ENCODE results near the gene RAC2.

Gene RAC2

DNA sequence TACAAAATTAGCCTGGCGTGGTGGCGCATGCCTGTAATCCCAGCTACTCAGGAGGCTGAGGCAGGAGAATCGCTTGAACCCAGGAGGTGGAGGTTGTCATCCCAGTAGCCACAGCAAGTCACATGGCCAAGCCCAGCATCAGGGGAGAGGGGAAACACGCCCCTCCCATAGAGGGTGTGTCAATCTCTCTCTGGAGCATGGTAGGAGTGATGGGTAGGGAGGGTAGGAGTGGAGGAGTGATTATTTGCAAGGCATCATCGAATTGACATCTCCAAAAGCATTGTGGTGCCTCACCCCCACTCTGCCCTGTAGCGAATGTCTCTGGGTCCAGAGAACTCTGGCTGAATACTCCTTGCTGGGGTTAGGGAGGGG lies 25.7 kb downstream of the RAC2 start:
- FAIRE-seq = no peak

GRCh38 chr22:37215890-37216289 lies 28.2 kb downstream of the RAC2 start:
- no peak for FAIRE-seq

DNA sequence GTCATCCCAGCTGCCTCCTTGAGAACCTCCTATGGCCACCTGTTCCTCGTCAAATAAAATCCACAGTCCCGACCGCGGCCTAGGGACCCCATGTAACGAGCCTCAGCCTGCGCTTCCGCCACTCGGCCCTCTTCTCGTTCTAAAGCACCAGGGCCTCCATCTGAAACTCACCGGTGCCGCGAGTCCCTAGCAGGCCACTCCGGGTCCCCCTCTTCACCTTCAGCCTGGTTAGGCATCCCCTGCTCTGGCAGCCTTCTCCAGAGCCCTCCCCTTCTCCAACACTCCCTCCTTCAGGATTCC lies 29.4 kb downstream of the RAC2 start:
- FAIRE-seq = no peak

DNA sequence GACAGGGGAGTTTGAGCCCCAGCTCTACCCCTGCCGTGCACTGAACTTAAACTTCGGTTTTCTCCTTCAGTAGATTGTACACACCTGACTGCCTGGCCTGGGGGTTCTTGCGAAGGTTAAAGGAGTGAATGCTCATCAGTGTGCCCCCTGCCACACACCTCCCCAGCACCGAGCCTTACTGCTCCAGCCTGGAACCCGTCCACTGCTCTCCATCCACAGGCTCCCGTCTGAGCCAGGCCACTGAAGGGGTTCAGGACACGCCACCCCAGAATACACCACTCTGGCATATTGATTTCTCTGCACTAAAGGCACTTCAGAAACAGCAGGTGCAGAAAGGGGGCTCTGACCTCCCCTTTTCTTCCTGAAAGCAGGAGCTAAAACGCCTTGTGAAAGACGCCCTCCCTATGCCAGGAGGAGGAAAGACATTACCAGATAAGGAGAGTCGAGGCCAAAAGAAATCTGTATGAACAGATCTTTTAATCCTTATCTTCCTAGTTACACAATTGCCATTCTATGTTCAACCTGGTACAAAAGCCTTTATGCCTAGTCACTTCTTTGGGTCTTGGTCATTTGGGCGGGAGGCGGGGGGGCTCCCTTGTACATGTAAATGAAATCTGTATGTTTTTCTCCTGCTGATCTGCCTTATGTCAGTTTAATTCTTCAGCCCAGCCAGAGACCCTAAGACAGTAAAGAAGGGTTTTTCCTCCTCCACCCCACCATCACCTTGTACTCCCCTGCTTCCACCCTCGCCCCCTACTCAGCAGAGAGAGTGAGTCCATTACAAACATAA lies 29.9 kb downstream of the RAC2 start:
- no peak for FAIRE-seq

- no peak for FAIRE-seq
These were observed 30.7 kb downstream of the RAC2 start for GRCh38 chr22:37213218-37213855.

DNA sequence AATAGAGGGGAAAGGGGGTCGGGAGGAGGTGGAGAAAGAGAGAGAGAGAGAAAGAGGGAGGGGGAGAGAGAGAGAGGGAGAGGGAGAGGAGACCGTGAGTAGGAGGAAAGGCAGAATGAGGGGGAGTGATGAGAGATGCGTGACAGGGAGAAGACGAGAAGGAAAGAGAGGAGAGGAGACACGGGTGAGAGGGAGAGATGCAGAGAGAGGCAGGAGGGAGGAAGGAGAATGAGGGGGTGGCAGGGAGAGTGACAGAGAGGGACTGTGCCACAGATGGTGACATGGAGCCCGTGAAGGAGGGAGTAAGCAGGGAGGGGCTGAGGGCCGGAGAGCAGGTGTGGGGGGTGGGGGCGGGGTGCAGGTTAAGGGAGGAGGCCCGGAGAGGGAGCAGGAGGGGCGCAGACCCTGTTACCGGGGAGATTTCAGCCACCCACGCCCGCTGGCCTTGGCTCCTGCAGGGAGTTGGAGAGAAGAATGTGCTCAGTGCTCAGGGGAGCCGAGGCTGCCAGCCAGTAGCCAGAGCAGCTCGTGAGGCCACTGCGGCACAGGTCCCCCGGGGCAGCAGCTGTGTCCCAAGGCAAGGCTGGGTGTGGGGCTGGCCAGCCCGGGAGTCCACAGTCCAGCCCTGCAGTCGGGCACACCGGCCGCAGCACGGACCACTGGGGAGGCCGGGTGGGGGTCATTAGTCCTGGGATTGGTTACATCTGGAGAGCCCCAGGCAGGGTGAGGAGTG lies 31.7 kb downstream of the RAC2 start, which contains the start of gene SSTR3:
TSS of gene SSTR3 (minus strand) at position 304 of the 733 bp plus-strand sequence. CDS start 4,674 bp downstream, outside the sequence.
- no peak for FAIRE-seq

- no peak for FAIRE-seq
These were observed 32.2 kb downstream of the RAC2 start for GRCh38 chr22:37211866-37212173.

DNA sequence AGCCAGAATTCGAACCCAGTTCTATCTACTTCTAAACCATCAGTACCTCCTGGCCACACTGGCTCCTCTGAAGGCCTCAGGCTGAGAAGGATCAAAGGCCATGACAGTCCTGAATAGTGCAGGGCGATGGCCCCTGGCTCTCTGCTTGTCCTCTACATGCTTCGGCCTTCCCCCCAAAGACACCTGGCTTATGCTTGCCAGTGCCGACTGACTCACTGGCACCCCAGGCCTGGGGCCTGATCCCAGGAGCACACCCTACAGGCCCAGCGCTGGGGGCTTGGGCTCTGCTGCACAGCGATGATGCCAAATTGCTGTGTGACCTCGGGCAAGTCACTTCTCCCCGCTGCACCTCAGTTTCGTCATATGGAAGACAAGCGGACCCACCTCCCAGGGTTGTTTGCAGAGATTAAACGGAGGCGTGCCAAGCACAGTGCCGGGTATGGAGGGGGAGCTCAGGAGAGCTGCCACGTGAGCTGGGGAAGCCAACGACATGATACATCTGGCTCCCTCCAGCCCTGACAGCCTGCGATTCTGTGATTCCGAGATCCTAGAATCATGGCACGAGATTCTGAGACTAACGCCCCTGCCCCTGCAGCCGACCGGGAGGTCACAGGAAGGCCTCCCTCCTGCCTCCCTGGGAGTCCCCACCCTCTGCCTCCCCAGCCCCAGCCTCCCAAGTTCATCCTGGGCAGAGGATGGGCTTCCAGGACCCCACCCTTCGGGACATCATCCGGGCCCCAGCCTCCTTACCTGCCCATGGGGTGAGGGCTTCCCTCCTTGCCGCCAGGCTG lies 32.8 kb downstream of the RAC2 start:
- no peak for FAIRE-seq

DNA sequence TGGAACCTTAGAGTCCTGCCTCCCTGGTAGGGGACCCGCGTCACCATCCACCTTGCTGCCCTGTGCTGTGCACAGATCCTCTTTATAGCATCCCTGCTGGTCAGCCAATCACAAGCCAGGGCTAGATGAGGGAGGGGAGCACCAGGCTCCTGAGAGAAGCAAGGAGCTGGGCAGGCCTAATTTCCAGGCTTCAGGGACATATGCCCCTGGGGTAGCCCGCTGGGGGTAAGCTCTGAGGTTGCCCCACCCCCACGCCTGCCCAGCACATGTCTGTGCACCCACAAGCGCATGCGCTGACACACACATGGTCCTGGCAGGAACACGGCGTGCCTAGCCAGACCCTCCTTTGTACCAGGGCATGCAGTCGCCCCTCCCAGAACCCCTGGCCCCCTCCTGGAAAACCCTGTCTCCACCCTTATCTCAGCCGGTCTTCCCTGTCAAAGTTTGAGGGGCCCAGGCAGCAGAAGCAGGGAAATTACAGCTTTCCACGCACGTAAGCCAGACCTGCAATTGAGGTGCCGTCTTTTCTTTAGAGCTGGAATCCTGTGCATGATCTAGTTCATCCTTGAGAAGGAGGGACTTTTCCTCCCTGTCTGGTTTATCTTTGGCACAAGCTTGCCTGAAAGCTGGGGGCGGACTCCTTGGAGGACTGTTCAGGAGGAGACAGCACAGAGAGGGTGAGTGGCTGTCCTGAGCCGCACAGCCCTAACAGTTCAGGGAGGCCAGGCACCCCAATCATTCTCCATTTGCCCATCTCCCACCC lies 33.8 kb downstream of the RAC2 start:
- no peak for FAIRE-seq

- no peak for FAIRE-seq
These were observed 34.8 kb downstream of the RAC2 start for GRCh38 chr22:37209140-37209845.

DNA sequence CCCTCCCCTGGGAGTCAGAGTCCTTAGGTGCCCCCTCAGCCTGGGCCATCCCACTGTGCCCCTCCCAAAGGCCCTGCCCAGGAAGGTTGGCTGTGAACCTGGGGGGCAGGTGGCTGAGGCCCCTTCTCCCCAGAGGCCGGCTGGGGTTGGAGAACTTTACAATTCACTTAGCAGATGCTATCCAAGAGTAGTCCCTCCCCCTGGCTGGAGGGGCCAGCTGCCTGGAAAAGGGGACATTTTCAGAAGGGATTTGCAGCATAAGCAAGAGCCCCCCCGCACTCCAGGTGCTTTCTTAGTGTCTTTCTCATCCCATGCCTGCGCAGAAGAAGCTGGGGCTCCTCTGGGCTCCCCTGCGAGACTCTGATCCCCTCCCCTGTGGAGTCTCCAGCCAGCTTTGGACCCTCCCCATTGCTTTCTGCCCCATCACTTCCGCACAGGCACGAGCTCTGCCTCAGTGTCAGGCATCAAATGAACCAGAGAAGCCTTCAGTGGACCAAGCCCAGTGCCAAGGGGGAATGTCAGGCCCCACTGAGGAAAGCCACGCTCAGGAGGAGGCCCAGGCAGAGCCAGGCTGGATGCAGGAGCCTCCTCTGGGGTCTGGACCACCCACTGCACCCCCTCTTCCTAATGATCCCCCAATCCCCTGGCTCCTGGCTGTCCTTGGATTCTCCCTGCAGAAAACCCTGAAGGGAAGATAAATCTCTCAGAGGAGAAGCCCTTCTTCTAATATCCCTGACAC lies 35.5 kb downstream of the RAC2 start:
- FAIRE-seq = no peak

GRCh38 chr22:37207981-37208380 lies 36.1 kb downstream of the RAC2 start:
- FAIRE-seq = no peak

GRCh38 chr22:37206841-37207821 lies 36.9 kb downstream of the RAC2 start:
- no peak for FAIRE-seq

- FAIRE-seq = no peak
These were observed 37.8 kb downstream of the RAC2 start for GRCh38 chr22:37206118-37206840.

GRCh38 chr22:37205046-37205445 lies 39.0 kb downstream of the RAC2 start:
- no peak for FAIRE-seq

- no peak for FAIRE-seq
These were observed 39.9 kb downstream of the RAC2 start for GRCh38 chr22:37204045-37204655.

GRCh38 chr22:37203354-37204044 lies 40.6 kb downstream of the RAC2 start:
- no peak for FAIRE-seq

- no peak for FAIRE-seq
These were observed 41.4 kb downstream of the RAC2 start for GRCh38 chr22:37202716-37203115.
